GM21529 (cell line): Measurements from ENCODE around the gene FAF2.
"Not testable (repeated sequence)": the region's sequence is repeated elsewhere in the genome, so short reads cannot be mapped to it uniquely, and the experiment has no call there.

Source experiments
- ATAC-seq: cut with Tn5 transposase; IDR thresholded peaks from one replicate; pipeline ENCODE4 v1.9.1; 2021; ENCODE audit not compliant: unreplicated experiment

Gene FAF2

DNA sequence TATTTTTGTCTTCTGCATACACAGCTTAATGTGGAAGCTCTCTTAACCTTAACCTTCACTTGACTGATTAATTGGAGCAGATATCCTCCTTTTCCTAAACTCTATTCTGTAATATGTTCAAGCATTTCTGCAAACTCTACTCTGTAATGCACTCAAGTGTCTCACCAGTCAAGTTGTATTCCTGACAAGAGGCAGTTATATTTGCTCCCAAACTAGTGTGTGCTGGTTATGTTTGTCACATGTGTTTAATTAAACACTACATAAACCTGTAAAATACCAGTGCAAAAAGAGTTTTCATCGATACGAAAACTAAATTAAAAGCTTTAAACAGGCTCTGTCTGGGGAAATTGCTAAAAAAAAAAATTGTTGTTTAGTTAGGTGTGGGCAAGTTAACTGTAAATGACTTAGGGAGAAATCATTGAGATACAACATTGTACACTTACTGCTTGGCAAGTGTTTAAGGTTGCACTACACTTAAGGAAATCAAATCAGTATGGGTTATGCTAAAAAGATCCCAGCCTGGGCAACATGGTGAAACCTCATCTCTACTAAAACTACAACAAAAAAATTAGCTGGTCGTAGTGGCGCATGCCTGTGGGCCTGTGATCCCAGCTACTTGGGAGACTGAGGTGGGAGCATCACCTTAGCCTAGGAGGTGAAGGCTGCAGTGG is 6.7 kb downstream of the FAF2 start:
- no peak for ATAC-seq

GRCh38 chr5:176458904-176459561 is 10.8 kb downstream of the FAF2 start:
- ATAC-seq = no peak

DNA sequence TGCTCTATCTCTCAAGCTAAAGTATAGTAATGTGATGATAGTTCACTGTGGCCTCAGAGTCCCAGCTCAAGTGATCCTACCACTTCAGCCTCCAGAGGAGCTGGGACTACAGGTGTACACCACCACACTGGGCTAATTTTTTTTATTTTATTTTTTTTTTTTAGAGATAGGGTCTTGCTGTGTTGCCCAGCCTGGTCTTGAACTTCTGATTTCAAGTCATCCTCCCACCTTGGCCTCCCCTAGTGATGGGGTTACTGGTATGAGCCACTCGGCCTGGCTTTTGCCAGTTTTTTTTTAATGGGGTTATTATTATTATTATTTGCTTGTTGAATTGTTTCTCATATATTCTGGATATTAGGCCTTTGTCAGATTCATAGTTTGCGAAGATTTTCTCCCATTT is 13.2 kb downstream of the FAF2 start:
- ATAC-seq = no peak

GRCh38 chr5:176463113-176463764 is 15.1 kb downstream of the FAF2 start:
- no peak for ATAC-seq

DNA sequence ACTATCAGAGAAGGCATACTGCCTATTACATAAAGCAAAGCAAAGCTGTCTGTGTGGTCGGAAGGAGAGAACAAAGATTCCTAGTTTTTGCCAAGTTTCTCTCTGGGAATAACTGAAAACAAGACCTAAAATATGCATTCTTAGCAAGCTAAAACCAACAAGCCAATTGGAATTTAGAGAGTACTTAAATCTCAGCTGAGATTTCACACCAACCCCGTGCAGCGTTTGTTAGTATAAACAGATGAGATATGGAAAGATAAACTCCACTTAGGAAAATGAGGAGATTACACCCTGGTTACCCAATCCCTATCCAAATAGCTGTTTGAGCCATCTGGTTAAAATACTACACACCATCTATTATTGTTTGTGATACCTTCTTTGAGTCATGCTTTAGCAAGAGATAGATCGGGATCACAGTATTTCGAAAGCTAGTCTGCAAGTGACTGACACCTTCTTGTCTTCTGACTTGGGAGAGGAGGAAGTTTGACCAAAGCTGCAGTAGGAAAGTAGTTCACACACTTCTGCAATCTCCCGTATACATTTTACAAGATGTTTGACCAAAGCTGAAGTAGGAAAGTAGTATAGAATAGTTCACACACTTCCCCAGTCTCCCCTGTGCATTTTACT is 18.2 kb downstream of the FAF2 start:
- no peak for ATAC-seq

- ATAC-seq = no peak
Measured at GRCh38 chr5:176469296-176469695, 21.1 kb downstream of the FAF2 start.

- no peak for ATAC-seq
Measured at GRCh38 chr5:176470539-176470938, 22.4 kb downstream of the FAF2 start.

GRCh38 chr5:176471098-176471497 is 22.9 kb downstream of the FAF2 start:
- ATAC-seq = no peak

DNA sequence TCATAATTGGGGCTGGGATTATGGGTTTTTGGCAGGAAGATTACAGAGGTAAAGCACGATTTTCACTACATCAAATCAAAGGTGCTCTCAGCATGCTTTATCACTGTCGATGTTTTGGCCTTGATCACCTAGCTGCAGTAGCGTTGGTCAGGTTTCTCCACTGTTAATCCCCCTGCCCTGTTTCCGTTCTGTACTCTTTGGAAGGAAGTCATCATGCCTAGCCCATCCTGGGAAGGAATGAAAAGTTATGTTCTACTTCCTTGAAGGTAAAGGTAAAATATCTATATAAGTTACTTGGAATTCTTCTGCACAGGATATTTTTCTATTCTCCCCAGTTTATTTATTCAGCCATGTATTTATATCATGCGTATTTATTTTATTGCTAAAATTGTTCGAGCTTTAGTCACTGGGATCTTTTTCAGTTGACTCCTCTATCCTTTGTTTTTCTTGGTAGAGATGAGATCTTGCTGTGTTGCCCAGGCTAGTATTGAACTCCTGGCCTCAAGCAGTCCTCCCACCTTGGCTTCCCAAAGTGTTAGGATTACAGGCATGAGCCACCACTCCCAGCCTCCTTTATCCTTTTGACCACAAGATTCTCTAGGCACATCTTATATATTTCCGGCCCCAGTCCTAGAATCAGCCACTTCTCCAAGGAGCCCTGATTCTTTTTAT is 25.3 kb downstream of the FAF2 start:
- no peak for ATAC-seq

GRCh38 chr5:176474476-176474875 is 26.3 kb downstream of the FAF2 start:
- ATAC-seq = no peak

DNA sequence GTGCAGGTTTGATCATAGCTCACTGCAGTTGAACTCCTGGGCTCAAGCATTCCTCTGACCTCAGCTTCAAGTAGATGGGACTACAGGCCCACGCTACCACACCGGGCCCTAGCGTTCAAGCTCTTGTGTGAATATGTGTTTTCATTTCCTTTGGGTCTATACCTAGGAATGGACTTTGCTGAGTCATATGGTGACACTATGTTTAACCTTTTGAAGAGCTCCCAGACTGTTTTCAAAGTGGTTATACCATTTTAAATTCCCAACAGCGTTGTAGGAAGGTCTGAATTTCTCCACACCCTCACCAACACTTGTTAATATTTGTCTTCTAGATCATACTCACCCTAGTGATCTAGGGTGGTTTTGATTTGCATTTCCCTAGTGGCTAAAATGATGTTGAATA is 33.5 kb downstream of the FAF2 start:
- peak; percentile 79 for ATAC-seq

GRCh38 chr5:176485176-176485575 is 37.0 kb downstream of the FAF2 start:
- no peak for ATAC-seq

DNA sequence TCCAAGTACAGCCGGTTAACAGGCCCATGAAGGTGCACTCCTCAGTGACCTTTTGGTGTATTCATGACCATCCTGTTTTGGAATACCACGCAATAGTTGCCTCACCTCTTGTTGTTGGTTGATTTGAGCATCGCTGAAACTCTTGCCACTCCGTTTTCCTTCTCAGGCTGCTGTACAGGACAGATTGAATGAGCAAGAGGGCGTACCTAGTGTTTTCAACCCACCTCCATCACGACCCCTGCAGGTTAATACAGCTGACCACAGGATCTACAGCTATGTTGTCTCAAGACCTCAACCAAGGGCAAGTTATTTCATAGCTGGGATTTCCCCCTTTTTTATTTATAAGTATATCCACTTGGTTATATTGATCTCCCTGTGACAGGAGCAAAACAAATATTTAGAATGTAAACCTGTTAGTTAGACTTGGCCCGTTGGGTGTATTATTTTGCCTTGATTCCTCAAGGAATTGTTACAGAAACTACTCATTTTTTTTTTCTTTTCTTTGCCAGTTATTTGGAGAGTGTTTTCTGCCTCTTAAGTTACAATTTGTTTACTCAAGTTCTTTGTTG is 38.1 kb downstream of the FAF2 start:
- no peak for ATAC-seq

- not testable (repeated sequence) for ATAC-seq
Measured at GRCh38 chr5:176487160-176487559, 39.0 kb downstream of the FAF2 start.

DNA sequence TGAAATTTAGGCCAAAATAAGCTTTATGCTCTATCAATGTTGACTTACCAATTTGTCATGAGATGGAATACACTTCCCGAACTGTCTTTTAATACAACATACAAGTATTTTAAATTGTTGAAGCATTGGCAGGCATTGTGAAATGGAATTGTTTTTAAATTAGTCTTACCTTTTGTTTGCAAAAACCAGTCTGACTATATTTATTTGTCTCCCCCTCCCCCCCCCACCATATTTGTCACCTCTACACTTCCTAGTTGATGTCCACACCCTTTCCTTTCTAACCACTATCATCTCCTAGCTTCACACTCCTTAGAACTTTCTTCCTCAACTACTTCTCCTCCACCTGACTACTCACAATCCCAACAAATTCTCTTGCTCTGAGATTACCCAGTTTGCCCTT is 40.9 kb downstream of the FAF2 start:
- no peak for ATAC-seq

DNA sequence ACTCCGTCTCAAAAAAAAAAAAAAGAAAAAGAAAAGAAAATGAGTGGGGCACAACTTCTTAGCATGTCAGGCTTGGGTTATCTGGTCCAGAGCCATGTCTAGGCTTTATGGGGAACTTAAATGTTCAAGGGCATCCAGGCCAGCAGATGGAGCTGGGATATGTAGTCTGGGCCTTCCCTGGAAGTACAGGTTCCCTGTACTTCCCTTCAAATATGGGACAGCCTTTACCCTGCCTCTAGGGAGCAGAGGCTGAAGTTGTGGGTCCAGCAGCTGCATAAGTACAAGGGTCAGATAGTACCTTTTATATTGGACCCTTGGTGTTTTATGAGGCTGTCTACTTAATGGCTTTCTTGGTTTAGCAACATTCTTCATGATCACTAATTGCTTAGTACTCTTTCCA is 42.1 kb downstream of the FAF2 start:
- no peak for ATAC-seq

- no peak for ATAC-seq
Measured at GRCh38 chr5:176491101-176491502, 42.9 kb downstream of the FAF2 start.

DNA sequence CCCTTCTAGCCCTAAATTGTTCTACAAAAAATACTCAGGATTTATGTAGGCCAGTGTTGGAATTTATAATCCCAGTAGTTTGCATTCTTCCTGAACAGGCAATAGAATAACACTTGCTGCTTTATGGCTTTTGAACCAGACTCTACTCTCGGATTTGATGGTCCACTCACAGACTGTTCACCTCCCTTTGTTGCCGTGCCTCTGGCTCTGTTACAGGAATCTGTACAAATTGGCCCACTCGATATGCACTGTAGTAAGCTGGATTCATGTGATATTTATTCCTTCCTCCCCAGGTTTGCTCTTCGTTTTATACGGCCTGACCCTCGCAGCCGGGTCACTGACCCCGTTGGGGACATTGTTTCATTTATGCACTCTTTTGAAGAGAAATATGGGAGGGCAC is 43.7 kb downstream of the FAF2 start:
- ATAC-seq = no peak

- no peak for ATAC-seq
Measured at GRCh38 chr5:176492431-176492830, 44.2 kb downstream of the FAF2 start.

GRCh38 chr5:176497852-176498251 is 49.7 kb downstream of the FAF2 start:
- no peak for ATAC-seq

DNA sequence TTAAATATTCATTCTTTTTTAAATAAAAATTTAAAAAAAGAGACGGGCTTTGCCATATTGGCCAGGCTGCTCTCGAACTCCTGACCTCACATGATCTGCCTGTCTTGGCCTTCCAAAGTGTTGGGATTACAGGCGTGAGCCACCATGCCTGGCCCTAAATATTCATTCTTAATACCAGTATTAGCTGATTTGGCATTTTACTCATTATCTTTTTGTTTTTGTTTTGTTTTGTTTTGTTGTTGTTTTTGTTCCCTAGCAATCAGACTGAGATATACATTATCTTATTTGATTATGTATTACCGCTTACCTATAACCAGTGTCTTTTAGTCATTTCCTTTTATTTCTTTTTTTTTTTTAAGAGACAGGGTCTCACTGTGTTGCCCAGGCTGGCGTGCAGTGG is 51.1 kb downstream of the FAF2 start:
- ATAC-seq = no peak
